GM21528 (cell line): ENCODE data around the gene DYNLT2.

ENCODE experiments used
- ATAC-seq: cut with Tn5 transposase; IDR thresholded peaks from one replicate; pipeline ENCODE4 v1.9.1; 2021; ENCODE audit warnings: mild to moderate bottlenecking, moderate library complexity; ENCODE audit not compliant: unreplicated experiment, low FRiP score

The DYNLT2 gene

DNA sequence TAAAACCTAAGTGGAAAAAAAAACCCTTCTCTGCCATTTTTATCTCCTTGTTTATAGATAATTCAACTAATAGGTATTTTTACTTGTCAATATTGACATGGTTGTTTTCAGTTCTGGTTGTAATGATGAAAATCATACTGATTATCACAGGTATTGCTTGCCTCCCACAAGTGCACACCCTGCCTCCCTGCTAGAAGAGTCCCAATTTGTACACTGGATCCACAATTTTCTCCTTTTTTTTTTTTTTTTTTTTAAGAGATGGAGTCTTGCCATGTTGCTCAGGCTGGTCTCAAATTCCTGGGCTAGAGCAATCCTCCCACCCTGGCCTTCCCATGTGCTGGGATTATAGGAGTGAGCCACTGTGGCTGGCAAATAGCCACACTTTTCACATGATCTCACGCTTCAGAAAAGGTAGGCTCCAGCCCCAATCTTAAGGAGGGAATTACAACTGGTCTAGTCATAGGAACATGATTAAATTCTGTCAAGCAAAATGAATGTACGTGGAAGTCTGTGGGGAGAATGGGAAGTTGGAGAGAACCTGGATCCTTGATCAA, 12.3 kb downstream of the DYNLT2 start:
- ATAC-seq, result no peak

GRCh38 chr6:169738204-169738975, 13.0 kb downstream of the DYNLT2 start:
- no peak for ATAC-seq

DNA sequence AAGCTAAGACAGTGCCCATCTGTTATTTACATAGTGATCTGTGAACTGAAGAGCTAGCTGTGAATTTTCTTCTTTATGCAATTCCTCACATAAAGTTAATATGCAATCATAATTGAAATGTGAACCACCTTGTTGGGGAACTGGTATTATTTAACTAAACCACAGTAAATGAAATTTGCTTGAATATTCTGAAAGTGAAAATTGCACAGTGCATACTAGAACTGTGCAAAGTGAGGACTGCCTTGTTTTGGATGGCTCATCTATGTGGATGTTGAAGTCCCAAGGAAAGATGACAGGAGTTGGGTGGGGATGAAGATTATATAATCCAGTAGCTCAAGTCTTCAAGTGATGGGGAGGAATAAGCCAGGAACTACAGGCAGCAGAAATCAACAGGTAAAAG, 21.4 kb downstream of the DYNLT2 start:
- no peak for ATAC-seq

GRCh38 chr6:169726963-169727362, 24.4 kb downstream of the DYNLT2 start:
- ATAC-seq, result no peak

DNA sequence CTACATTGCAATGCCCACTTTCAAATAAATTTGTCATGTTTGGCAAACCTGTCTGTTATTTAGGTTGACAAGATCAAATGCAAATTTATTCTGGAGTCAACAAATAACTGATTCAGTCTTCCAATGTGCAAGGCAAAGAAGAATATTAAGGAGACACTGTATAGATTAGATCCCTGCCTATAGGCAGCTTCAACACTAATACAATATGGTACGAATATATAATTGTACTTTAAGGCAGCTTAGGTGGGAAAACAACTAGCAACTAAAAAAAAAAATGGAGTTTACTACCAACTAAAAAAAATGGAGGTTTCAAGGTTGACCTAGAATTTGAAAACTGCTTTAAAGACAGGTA, 25.3 kb downstream of the DYNLT2 start:
- no peak for ATAC-seq

DNA sequence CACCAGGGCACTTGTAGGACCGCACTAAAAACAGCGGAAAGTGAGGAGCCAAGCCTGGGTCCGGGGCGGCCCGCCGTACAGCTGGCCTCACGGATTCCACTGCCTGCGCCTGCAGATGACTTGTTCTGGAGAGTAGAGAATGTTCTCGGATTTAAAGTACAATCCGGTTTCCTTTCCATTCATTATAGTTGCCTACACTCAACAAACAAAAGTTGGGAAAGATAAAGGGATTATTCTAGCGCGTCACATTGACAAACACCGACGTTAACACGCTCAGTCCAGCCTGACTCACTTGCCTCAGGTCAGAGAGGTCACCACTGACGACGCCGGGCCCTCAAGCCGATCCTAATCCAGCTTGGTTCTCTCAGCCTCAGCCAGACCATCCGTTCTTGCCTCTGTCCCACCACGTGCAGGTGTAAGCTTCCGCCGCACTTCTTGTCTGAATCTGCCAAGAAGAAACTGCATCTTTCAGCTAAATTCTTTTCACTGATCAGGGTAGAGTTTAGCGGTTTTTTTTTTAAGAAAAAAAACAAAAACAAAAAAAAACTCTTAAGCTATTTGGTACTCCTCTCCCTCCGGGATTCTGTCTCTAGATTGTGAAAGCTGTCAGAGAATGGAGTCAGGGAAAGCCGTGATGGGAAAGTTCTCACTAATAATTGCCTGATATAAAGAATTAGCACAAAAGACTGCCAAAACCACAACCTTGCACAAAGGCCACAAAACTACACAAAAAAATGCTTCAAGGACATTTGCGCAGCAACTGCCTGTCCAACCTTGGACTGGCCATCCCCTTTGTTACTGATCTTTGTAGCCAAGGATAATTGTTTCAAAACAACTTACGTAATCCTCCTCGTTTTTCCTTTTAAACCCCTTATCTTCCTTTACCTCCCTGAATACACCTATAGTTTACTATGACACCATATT, 26.0 kb downstream of the DYNLT2 start:
- peak; percentile 22 for ATAC-seq

GRCh38 chr6:169724494-169725124, 26.8 kb downstream of the DYNLT2 start, which contains the start of gene PHF10:
PHF10 (minus strand) TSS chr6:169724500; CDS start chr6:169723931, 569 bp downstream.
- peak; percentile 47 for ATAC-seq

- peak; percentile 40 for ATAC-seq
These were observed 27.3 kb downstream of the DYNLT2 start for GRCh38 chr6:169723991-169724493.

DNA sequence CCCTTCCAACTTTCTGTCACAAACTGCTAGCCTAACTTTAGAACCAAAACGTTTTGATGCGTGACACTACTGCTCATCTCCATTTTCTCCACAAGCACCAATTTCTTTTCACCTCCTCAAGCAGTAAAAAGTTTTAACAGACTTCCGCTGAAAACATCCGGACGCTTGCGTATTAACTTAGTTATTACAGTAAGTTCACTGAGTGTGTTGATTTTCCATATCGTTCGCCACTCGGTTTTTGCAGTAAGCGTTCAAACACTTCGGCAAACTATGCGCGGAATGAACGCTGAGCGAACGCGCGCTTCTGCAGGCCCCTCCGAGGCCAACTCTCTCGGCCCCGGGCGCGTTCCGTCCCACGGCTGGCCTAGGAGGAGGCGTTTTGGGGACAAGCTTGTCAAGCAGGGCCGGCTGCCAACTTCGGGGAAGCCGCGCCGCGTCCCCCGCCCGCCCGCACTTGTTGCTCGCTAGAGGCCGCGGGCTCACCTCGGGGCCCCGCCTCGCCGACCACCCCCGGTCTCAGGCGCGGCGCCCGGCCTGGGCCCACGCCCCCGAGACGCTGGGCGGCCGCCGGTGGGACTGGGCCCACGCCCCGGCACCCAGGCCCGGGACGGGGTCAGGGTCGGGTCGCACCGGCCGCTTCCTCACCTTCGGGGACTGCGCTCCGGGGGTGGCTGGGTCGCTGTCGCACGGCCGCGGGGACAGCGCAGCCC, 28.0 kb downstream of the DYNLT2 start:
- ATAC-seq, result peak; percentile 38

DNA sequence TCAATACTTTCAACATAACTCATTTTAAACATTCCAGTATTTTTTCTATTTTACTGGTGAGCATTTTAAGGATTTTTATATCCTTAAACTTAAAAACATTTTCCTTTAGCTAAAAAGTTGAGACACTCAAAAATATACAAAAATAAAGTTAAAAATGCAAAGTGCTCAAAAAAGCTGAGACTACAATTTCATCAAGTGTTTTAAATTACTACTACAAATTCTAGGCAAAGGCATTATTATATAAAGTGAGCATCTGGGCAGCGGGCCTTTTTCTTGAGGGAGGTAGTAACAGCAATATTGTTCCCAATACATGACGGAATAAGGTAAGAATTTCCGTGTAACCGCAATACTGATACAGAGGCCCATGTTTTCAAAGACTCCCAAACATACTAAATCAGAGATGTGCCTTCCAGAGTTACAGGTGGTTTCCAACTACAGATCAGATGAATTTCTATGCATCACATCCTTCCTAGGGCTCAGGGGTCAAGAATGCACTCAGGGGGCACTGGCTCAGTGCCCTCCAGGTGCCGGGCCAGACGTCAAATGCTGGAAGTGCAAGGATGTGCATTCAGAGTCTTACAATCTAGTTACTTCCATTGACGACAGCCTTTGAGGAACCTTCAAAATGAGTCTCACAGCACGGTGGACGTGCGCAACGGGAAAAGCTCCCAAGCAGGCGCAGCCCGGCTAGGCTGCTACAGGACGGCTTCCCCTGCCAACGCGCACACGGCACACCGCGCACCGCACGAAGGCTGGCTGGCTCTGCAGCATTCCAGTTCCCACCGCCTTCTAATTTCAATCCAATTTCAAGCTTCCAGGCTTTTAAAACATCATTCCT, 28.8 kb downstream of the DYNLT2 start:
- peak; percentile 24 for ATAC-seq

- no peak for ATAC-seq
These were observed 31.0 kb downstream of the DYNLT2 start for GRCh38 chr6:169720207-169720855.

- no peak for ATAC-seq
These were observed 32.3 kb downstream of the DYNLT2 start for GRCh38 chr6:169719117-169719516.

DNA sequence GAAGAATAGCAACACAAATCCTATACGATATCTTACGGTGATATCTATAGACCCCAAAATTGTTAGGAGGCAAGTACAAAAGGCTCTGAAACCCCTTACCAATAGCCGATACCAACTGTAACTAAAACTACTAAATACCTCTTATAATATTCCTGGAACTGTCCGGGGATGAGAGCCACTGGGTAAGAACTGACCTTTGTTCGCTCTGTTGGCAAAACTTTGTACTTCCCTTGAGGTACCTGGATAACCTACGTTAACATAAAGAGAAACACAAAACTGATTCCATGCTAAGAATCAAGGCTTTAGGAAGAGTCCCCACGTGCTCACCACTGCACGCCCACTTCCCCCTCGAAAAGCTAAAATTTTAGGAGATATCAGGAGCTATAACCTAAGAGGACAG, 36.8 kb downstream of the DYNLT2 start:
- ATAC-seq, result no peak

DNA sequence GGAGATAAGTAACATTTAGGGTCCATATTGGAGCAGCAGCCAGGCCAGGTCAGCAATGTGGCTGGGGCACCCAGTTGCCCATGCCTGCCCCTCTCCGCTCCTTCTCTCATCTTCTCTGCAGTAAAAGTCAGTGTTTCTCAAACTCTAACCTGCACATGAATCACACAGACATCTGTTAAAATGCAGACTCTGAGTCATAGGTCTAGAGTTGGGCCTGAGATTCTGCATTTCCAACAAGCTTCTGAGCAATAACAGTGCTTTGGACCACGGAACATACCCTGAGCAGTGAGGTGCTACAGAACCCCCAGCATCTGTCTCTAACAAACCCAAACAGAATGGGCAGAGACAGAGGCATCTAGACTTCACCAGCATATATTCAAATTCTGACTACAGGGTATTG, 37.2 kb downstream of the DYNLT2 start:
- no peak for ATAC-seq

- no peak for ATAC-seq
These were observed 41.4 kb downstream of the DYNLT2 start for GRCh38 chr6:169710009-169710408.

GRCh38 chr6:169709293-169709692, 42.1 kb downstream of the DYNLT2 start:
- ATAC-seq, result no peak

GRCh38 chr6:169707772-169708171, 43.6 kb downstream of the DYNLT2 start:
- ATAC-seq, result no peak

- peak; percentile 21 for ATAC-seq
These were observed 48.5 kb downstream of the DYNLT2 start for GRCh38 chr6:169702840-169703246.
